Neural progenitor cell (in vitro differentiated cells): ENCODE results near the gene GLO1. TPM values are rescaled to one million over a fixed set of nuclear protein-coding genes. Genes with fewer than 3 reads are reported as not detected.
"Not testable (repeated sequence)": the region's sequence is repeated elsewhere in the genome, so short reads cannot be mapped to it uniquely, and the experiment has no call there.

Source experiments
- DNase-seq: peaks from one replicate; pipeline ENCODE4 v3.0.0-alpha.2; 2016; ENCODE audit warnings: low spot score
- H2AFZ ChIP-seq: fragments of 200-600 bp; sonication (generic); replicated peaks from 2 replicates; pipeline ENCODE4 v1.6.1; 2016; ENCODE audit warnings: antibody characterized with exemption
- H3F3A ChIP-seq: fragments of 200-600 bp; sonication (generic); 2 replicates; pipeline ENCODE4 v1.6.1; 2016; ENCODE audit warnings: antibody characterized with exemption, low read depth
- H3K27ac ChIP-seq: fragments of 200-600 bp; sonication (generic); 2 replicates; pipeline ENCODE4 v1.5.1; 2016; ENCODE audit warnings: mild to moderate bottlenecking
- H3K27me3 ChIP-seq: fragments of 200-600 bp; sonication (generic); 2 replicates; pipeline ENCODE4 v1.6.1; 2016; ENCODE audit warnings: mild to moderate bottlenecking, moderate library complexity
- H3K36me3 ChIP-seq: fragments of 200-600 bp; sonication (generic); 2 replicates; pipeline ENCODE4 v1.5.1; 2016
- H3K4me1 ChIP-seq: fragments of 200-600 bp; sonication (generic); 2 replicates; pipeline ENCODE4 v1.6.1; 2016; ENCODE audit warnings: mixed run types
- H3K4me2 ChIP-seq: fragments of 200-600 bp; sonication (generic); 2 replicates; pipeline ENCODE4 v1.6.1; 2016
- H3K4me3 ChIP-seq: fragments of 200-600 bp; sonication (generic); 2 replicates; pipeline ENCODE4 v1.5.1; 2016
- H3K79me2 ChIP-seq: fragments of 200-600 bp; sonication (generic); 2 replicates; pipeline ENCODE4 v1.6.1; 2016; ENCODE audit warnings: low read depth
- H3K9ac ChIP-seq: fragments of 200-600 bp; sonication (generic); 2 replicates; pipeline ENCODE4 v1.6.1; 2016
- H3K9me3 ChIP-seq: fragments of 200-600 bp; sonication (generic); 2 replicates; pipeline ENCODE4 v1.5.1; 2016; ENCODE audit warnings: low read depth
- H4K20me1 ChIP-seq: fragments of 200-600 bp; sonication (generic); 2 replicates; pipeline ENCODE4 v1.6.1; 2016; ENCODE audit warnings: low read depth
- H3K27ac Mint-ChIP-seq: 3 replicates; pipeline ENCODE4 v1.8.0; 2021; ENCODE audit warnings: mixed read lengths
- H3K27me3 Mint-ChIP-seq: 2 replicates; pipeline ENCODE4 v1.8.0; 2022; ENCODE audit warnings: low read depth, mild to moderate bottlenecking, inconsistent platforms, moderate library complexity, mixed read lengths; ENCODE audit not compliant: insufficient read depth
- H3K36me3 Mint-ChIP-seq: 3 replicates; pipeline ENCODE4 v1.8.0; 2021; ENCODE audit warnings: mixed read lengths
- H3K4me1 Mint-ChIP-seq: 3 replicates; pipeline ENCODE4 v1.8.0; 2021; ENCODE audit warnings: mixed read lengths
- H3K4me3 Mint-ChIP-seq: 3 replicates; pipeline ENCODE4 v1.8.0; 2021; ENCODE audit warnings: mild to moderate bottlenecking, moderate library complexity, mixed read lengths
- H3K9me3 Mint-ChIP-seq: 3 replicates; pipeline ENCODE4 v1.8.0; 2020; ENCODE audit warnings: mixed read lengths
- EZH2 ChIP-seq: fragments of 200-600 bp; sonication (generic); IDR thresholded peaks from 2 replicates; pipeline ENCODE4 v1.6.1; 2017; ENCODE audit warnings: antibody characterized with exemption, mild to moderate bottlenecking, moderate library complexity
- EZH2phosphoT487 ChIP-seq: fragments of 200-600 bp; sonication (generic); IDR thresholded peaks from 2 replicates; pipeline ENCODE4 v1.6.1; 2017; ENCODE audit warnings: antibody characterized with exemption
- total RNA-seq: library from RNA; depleted of rRNA; stranded (reverse); fragments of >200 nt; gene quantifications from 2 replicates; pipeline ENCODE4 v1.2.3, GENCODE V29; 2015; ENCODE audit warnings: low replicate concordance
- TF ChIP-seq, protein P1 (sequence below): fragments of 200-600 bp; sonication (generic); IDR thresholded peaks from 2 replicates; pipeline ENCODE4 v1.5.1; 2017; ENCODE audit warnings: antibody characterized with exemption, mild to moderate bottlenecking

Gene GLO1
- total RNA-seq, 1 donor from 2014 or later, result 525 TPM

DNA sequence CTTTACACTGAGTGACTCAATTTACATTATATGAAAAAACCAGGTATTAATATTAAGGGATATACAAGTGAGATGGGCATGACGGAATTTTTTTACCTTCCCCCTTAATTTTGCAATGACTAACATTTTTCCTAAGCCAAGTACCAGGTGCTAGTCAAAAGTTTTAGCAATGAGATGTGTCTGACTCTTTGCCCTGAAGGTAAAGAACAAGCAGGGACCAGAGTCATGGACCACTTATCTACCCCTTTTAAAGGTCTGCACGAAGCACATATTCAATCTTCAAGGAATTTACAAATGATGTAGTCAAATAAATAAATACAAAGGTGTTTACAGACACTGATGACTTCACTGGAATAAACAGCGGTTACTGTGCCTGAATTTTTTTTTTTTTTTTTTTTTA lies 1.4 kb downstream of the GLO1 start:
- peaks cover 63% of the 10 kb centered on the region for H3K79me2 ChIP-seq
- H3K27me3 Mint-ChIP-seq, result peaks cover 4% of the 10 kb centered on the region
- H3K9me3 Mint-ChIP-seq, result peaks cover 46% of the 10 kb centered on the region
- H2AFZ ChIP-seq, result no peak overlapping the region
- H3K27me3 ChIP-seq, result no peaks in the 10 kb centered on the region
- H3F3A ChIP-seq, result peaks cover 3% of the 10 kb centered on the region
- H3K9ac ChIP-seq, result no peak overlapping the region
- peaks cover 45% of the 10 kb centered on the region for H3K36me3 Mint-ChIP-seq
- no peak overlapping the region for H3K27ac ChIP-seq
- peaks cover 10% of the 10 kb centered on the region for H3K4me1 Mint-ChIP-seq
- no peaks in the 10 kb centered on the region for H3K9me3 ChIP-seq
- peak overlapping the region; percentile 55 for H3K4me3 ChIP-seq
- no peak for TF ChIP-seq EZH2phosphoT487
- TF ChIP-seq, protein P1, sequence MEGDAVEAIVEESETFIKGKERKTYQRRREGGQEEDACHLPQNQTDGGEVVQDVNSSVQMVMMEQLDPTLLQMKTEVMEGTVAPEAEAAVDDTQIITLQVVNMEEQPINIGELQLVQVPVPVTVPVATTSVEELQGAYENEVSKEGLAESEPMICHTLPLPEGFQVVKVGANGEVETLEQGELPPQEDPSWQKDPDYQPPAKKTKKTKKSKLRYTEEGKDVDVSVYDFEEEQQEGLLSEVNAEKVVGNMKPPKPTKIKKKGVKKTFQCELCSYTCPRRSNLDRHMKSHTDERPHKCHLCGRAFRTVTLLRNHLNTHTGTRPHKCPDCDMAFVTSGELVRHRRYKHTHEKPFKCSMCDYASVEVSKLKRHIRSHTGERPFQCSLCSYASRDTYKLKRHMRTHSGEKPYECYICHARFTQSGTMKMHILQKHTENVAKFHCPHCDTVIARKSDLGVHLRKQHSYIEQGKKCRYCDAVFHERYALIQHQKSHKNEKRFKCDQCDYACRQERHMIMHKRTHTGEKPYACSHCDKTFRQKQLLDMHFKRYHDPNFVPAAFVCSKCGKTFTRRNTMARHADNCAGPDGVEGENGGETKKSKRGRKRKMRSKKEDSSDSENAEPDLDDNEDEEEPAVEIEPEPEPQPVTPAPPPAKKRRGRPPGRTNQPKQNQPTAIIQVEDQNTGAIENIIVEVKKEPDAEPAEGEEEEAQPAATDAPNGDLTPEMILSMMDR, result no peak
- H3K4me1 ChIP-seq, result no peaks in the 10 kb centered on the region
- peaks cover 7% of the 10 kb centered on the region for H4K20me1 ChIP-seq
- no peak for DNase-seq
- H3K4me3 Mint-ChIP-seq, result no peak overlapping the region
- peaks cover 5% of the 10 kb centered on the region for H3K36me3 ChIP-seq
- H3K27ac Mint-ChIP-seq, result no peak overlapping the region
- peak overlapping the region; percentile 56 for H3K4me2 ChIP-seq

DNA sequence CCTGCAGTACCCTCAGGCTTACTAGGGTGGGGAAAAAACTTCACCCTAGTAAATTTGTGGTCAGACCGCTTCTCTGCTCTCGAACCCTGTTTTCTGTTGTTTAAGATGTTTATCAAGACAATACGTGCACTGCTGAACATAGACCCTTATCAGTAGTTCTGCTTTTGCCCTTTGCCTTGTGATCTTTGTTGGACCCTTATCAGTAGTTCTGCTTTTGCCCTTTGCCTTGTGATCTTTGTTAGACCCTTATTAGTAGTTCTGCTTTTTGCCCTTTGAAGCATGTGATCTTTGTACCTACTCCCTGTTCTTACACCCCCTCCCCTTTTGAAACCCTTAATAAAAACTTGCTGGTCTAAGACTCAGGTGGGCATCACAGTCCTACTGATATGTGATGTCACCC lies 3.2 kb downstream of the GLO1 start:
- H3K9me3 Mint-ChIP-seq, result peaks cover 61% of the 10 kb centered on the region
- peaks cover 82% of the 10 kb centered on the region for H3K79me2 ChIP-seq
- not testable (repeated sequence) for H3K4me1 ChIP-seq, H3K4me3 Mint-ChIP-seq, H3K27ac ChIP-seq, H3K27me3 Mint-ChIP-seq, H3K4me1 Mint-ChIP-seq, H3K4me3 ChIP-seq, H3K27ac Mint-ChIP-seq, H3K4me2 ChIP-seq, H3K9ac ChIP-seq, H3F3A ChIP-seq, H3K27me3 ChIP-seq, DNase-seq, H3K9me3 ChIP-seq, H2AFZ ChIP-seq
- peaks cover 19% of the 10 kb centered on the region for H4K20me1 ChIP-seq
- peaks cover 12% of the 10 kb centered on the region for H3K36me3 ChIP-seq
- peaks cover 62% of the 10 kb centered on the region for H3K36me3 Mint-ChIP-seq

DNA sequence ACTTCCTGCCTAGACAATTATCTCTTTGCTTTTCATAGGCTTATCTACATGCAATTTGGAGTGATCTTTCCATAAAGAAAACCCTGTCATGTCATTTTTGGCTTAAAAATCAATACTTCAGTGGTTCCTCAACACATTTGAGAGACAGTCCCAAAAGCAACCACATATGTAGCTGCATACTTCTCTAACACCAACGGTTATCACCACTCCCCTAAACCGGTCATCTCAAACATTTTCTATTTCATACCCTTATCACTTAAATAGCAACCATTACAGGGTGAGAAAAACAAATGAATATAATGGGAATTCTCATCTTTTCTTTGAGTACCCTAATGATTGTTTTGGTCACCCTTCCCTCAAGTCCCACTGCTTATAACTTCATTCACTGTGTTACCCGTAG lies 5.1 kb downstream of the GLO1 start:
- peaks cover 19% of the 10 kb centered on the region for H4K20me1 ChIP-seq
- DNase-seq, result no peak
- no peak overlapping the region for H3K27ac ChIP-seq
- H3K4me2 ChIP-seq, result no peak overlapping the region
- Mint-ChIP-seq H3K27ac (no peak overlapping the region), H3K9me3 (peaks cover 71% of the 10 kb centered on the region), H3K4me1 (peaks cover 6% of the 10 kb centered on the region), H3K4me3 (no peak overlapping the region), H3K27me3 (peaks cover 2% of the 10 kb centered on the region), H3K36me3 (peaks cover 74% of the 10 kb centered on the region)
- no peaks in the 10 kb centered on the region for H3K27me3 ChIP-seq
- no peak for TF ChIP-seq EZH2
- TF ChIP-seq, protein P1, result no peak
- TF ChIP-seq EZH2phosphoT487, result no peak
- H3K79me2 ChIP-seq, result peaks cover 98% of the 10 kb centered on the region
- H2AFZ ChIP-seq, result no peak overlapping the region
- no peaks in the 10 kb centered on the region for H3K4me1 ChIP-seq
- no peak overlapping the region for H3K9ac ChIP-seq
- peaks cover 3% of the 10 kb centered on the region for H3F3A ChIP-seq
- H3K4me3 ChIP-seq, result no peak overlapping the region
- H3K9me3 ChIP-seq, result peaks cover 2% of the 10 kb centered on the region
- peaks cover 20% of the 10 kb centered on the region for H3K36me3 ChIP-seq

DNA sequence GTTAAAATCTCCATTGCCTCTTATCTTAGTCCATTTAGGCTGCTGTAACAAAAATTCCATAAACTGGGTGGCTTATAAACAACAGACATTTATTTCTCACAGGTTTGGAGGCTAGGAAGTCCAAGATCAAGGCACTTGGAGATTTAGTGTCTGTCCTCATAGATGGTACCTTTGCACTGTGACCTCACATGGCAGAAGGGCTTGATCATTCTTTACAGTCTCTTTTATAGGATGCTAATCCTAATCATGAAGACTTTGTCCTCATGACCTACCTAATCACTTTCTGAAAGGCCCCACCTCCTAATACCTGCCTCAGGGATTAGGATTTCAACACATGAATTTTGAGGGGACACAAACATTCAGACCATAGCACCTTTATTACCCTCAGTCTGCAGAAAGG lies 6.6 kb downstream of the GLO1 start:
- Histone ChIP-seq H3K27me3 (no peaks in the 10 kb centered on the region), H3K4me1 (no peaks in the 10 kb centered on the region), H3K27ac (no peak overlapping the region), H3K4me3 (no peak overlapping the region), H3K36me3 (peaks cover 28% of the 10 kb centered on the region), H3K79me2 (peaks cover 98% of the 10 kb centered on the region), H3K9me3 (peaks cover 2% of the 10 kb centered on the region), H3F3A (peaks cover 3% of the 10 kb centered on the region), H2AFZ (no peak overlapping the region), H3K9ac (no peak overlapping the region), H3K4me2 (no peak overlapping the region), H4K20me1 (peaks cover 19% of the 10 kb centered on the region)
- DNase-seq, result no peak
- Mint-ChIP-seq H3K27me3 (peaks cover 2% of the 10 kb centered on the region), H3K4me3 (no peak overlapping the region), H3K27ac (no peak overlapping the region), H3K9me3 (peaks cover 64% of the 10 kb centered on the region), H3K36me3 (peaks cover 76% of the 10 kb centered on the region), H3K4me1 (no peaks in the 10 kb centered on the region)
- TF ChIP-seq, protein P1, result no peak
- TF ChIP-seq EZH2, result no peak
- no peak for TF ChIP-seq EZH2phosphoT487
